ENCODE data around the gene FUZ.

The FUZ gene

DNA sequence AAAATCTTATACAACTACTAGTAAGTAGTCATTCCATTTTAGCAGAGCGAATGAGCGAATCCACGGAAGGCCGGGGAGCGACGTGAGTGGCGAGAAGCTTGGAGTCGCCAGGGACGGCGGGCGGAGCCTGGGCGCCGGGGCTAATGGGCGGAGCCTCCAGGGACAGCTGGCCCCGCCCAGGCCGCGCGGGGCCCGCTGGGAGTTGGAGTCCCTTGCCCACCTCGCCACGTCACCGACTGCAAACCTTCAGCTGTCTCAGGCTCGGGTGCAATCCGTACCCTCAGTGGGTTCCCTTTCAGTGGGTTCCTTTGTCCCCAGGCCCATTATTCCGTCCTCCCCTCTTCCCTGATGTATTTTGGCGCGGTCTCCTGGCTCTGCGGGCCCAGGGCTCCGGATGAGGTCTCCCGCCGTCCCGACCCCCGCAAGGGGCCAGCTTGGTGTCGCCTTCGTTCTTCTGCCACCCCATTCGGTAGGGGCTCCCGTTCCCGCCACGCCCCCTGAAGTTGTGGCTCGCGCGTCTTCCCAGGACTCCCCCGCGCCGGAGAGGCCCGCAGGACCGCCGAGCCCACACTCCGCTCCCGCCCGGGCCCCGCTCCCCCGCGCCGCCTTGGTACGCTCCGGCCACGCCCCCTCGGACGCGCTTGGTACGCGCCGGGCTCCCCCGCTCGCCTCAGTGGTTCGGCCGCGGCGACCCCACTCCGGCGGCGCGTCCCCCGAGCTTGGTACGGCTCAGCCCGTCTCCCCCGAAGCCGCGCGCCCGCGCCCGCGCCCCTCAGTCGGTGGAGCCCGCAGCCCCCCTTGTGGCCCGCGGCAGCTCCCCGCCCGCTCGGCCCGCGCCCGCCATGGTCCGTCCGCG is 37.6 kb upstream of the FUZ start, which contains the start of gene PTOV1:
PTOV1 (plus strand) TSS at position 673 of the 856 bp plus-strand sequence.
- DNase-seq, result peak; percentile 73

DNA sequence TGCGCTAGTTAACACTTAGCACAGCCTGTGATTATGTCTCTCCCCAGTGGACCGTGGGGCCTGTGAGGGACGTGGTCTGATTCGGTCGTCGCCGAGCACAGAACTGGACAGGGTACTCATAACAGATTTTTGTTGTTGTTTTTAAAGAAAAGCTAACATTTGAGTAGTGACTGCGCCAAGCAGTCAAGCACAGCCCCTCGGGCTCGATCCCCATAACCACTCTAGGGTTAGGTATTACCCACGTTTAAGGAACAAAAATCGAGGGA is 37.1 kb upstream of the FUZ start:
- DNase-seq, result no peak

DNA sequence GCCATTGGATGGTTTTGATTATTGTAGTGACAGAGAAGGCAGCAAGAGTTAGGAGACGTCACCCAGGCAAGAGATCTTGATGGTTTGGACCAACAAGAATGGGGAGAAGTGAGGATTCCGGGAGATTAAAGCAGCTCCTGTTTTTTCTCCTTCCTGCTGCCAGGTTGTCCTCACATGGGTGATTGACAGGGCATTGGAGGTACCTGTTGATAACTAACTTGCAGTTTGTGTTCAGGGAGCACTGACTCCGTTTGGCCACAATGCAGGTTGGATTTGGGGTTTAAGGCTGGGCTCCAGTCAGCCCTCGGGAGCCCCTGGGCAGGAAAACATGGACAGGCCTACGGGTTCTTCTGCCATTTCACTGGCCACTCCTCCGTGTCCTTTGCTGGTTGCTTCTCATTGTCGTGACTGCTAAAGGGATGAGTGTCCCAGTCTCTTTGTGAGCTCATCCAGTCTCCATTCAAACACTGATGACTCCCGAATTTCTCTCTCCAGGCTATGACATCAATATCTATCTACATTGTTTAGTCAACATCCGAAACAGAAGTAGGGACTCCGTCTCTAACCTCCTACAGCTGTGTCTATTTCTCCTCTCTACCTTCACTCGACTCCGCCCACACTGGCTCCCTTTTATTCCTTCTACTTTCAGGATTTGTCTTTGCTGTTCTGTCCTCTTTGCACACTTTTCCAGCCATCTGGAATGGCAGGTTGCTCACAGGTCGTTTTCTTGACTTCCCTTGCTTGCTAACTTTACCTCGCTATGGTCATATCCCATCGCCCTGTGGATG is 36.5 kb upstream of the FUZ start:
- DNase-seq, result no peak

DNA sequence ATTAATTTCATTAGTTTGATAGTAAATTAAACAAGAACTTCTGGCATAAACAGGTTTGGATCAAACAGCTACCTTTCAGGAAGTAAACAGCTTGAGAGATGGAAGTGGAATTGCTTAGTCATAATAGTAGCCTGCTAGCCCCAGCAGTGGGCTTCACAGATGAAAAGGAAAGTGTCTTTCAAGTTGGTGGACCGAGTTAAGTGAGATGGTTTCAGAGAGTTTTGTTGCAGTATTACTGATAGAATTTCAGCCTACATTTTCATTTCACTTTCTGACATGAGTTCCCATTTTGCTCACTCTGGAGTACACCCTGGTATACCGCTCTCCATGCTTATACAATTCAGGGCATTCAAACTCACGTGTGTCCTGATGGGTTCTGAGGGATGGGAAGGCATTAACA is 35.8 kb upstream of the FUZ start:
- no peak for DNase-seq

DNA sequence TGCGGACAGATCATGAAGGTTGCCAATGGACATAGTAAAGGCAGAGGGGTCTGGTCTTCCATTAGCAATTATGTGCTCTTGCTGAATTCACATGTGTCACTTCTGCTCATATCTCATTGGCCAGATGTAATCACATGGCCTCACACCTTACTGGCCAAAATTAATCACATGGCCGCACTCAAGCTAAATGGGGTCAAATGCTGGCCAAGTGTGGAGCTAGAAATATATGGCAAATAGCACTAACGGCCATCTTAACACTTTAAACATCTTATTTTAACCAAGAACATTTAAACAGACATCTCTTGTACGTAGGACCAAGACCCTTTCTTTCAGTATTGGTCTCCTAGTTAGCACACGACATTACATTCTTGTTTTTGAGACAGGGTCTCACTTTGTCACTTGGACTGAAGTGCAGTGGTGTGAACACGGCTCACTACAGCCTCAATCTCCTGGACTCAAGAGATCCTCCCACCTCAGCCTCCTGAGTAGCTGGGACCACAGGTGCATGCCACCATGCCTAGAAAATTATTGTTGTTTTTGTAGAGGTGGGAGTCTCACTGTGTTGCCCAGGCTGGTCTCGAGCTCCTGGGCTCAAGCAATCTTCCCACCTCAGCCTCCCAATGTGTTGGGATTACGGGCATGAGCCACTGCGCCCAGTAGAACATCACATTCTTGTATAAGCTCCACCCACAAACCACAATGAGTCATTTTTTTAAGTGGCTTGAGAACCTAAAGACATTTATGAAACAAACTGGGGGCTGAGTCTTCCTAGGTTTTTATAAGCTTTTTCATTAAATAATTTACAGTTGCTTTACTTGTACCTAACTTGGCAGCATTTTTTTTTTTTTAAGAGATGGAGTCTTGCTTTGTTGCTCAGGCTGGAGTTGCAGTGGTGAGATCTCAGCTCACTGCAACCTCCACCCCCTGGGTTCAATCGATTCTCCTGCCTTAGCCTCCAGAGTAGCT is 34.9 kb upstream of the FUZ start:
- DNase-seq, result no peak

DNA sequence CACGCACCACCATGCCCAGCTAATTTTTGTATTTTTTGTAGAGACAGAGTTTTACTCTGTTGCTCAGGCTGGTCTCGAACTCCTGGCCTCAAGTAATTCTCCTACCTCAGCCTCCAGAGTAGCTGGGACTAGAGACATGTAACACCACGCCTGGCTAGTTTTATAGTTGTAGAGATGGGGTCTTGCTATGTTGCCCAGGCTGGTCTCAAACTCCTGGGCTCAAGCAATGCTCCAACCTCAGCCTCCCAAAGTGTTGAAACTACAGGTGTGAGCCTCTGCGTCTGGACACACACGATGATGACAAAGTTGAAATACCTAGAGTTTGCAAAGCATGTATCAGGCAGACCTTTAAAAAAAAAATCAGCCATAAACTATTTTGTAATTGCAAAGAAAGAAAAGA is 33.3 kb upstream of the FUZ start:
- no peak for DNase-seq

DNA sequence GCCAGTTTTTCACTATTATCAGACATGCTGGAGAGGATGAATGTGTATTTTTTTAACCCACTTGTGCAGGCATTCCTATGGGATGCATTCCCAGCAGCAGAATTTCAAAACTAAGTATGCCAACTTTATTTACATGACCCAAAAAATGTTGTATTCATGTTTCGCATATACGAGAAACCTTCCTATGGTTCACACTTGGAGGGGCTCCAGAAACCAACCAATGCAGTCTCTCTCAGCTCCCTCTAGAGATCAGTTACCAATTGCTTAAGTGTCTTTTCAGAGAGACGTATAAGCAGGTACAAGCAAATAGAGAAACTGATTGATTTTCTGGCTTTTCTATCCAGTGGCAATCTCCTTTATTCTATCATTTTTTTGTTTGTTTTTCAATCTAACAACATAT is 32.3 kb upstream of the FUZ start:
- DNase-seq, result no peak

DNA sequence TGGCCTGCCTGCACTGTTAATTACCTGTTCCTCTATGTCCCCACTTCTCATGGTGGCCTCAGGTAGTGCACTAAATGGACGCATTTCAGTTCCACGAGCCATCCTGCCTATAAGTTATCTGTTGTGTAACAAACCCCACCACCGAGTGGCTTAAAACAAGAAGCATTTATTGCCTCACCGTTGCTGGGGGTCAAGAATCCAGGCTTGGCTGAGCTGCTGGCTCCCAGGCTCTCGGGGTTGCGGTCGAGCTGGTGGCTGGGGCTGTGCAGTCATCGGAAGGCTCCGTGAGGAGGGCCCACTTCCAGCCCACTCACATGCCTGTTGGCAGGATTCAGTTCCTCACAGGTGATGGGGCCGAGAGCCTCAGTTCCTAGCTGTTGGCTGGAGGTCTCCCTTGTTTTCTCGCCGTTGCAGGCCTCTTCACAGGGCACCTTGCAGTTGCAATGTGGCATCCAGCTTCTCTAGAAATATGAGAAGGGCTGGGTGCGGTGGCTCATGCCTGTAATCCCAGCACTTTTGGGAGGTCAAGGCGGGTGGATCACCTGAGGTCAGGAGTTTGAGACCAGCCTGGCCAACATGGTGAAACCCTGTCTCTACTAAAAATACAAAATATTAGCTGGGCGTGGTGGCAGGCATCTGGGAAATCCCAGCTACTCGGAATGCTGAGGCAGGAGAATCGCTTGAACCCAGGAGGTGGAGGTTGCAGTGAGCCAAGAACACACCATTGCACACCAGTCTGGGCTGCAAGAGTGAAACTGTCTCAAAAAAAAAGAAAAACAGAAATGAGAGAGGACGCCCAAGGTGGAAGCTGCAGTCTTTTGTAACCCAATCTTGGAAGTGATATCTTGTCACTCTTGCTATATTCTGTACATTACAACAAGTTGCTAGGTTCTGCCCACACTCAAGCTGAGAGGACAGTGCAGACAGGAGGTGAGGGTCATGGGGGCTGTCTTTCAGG is 31.3 kb upstream of the FUZ start:
- DNase-seq, result no peak

DNA sequence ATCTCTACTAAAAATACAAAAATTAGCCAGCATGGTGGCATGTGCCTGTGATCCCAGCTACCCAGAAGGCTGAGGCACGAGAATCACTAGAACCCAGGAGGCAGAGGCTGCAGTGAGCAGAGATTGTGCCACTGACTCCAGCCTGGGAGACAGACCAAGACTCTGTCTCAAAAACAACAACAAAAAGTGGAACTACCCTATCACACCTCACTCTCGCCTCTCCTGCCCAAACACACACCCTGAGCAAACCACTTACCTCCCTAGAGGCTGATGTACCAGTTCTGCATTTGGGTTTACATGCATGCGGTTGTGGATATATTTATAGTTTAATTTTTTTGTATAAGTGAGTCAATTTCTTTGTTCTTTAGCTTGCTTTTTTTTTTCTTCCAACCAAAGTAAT is 30.2 kb upstream of the FUZ start:
- DNase-seq, result no peak

DNA sequence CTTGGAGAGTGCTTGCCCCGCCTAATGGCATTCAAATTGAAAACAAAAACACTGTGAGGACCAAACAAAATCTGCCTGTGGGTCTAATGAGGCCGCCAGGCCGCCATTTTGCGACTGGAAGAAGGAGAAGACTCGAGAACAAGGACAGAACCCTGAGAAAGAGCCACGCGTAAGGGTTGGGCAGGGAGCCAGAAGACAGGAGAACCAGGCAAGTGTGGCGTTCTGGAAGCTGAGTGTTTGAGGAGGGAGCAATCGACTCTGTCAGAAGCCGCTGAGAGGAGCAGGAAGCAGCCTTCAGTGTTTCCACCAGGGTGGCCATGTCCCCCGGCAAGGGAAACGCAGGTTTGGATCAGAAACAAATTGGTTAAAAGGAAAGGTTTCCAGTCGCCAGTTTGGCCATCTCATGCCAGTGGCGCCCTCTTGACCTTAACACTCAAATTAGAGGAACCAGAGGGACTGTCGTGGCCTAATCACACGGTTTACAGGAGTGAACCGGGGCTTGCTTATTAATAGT is 27.7 kb upstream of the FUZ start:
- no peak for DNase-seq

DNA sequence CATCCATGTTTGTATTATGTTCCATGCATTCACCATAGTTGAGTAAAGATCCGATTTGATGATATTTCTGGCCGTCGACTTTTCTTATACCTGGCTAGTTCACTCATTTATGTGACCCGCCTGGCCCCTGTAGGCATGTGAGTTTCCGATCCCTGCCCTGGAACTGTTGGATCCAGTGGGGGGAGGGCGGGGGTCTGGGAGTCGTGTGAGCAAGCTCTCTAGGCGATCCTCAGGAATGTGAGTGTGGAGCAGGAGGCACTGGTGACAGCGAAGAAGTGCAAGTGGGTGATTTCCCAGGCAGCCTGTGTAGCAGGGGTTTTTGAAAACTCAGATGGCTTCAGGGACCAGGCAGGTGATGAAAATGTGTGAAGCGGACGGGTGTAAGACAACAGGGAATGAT is 27.2 kb upstream of the FUZ start:
- no peak for DNase-seq

DNA sequence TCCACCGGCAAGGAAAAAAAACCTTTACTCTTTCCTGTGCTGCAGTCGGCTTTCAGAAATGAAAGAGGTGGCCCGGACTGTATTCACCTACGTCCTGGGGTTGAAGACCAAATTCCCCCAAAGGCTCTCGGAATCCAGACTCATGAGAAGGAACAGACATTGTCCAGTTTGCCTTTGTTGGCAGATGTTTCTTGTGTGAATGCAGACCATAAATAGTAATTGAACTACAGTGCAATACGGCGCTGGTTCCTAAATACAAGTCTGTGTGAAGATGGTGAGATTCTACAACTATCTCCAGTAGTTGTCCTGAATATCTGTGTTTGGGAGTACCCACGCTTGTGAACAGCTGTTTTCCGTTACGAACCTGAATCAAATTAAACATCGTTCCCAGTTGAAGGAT is 26.6 kb upstream of the FUZ start:
- no peak for DNase-seq

DNA sequence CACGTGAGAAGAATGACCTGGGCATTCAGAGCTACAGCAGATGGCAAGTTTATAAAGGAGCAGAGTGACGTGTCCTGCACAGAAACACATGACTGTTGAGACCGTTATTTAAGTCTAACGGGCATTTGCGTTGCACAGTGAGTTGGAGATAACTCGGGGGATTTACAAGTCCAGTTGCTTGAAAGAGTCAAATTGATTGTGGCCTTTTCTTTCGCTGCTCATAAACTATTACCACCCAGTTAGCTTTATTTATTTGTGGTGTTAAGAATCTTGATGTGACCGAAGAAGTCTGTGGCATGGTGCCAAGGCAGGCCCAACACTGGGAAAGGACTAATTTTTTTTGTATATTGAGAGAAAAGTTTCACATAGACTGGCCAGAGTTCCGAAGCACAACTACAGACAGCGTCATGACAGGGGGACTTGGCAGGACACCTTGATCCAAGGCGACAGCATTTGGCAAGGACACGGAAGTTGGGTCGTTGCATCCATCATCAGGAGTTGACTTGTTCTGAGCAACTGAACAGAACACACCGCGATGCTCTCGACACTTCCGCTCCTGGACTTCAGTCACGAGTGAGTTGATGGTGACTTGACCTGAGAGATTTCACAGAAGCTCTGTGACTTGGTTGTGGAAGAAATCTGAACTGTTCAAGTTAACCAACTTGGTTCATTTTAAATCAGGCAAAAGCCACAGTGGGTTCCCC is 25.9 kb upstream of the FUZ start:
- no peak for DNase-seq

DNA sequence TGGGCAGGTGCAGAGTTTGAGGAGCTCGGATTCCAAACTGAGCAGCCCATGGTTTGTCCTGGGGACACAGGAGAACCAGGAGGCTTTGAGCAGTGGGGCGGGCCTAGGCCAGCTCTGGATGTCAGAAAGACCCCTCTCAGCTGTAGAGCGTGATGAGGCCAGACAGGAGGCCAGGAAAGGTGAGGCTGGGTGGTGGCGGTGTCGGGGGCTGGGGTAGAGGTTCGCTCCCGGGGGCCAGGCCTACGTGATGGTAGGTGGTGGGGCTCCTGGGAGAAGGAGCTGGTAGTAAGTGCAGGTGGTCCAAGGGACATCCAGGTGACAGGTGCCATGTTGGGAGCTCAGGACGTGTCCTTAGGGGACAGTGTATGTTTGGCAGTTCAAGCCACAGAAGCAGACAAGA is 24.3 kb upstream of the FUZ start:
- DNase-seq, result no peak

DNA sequence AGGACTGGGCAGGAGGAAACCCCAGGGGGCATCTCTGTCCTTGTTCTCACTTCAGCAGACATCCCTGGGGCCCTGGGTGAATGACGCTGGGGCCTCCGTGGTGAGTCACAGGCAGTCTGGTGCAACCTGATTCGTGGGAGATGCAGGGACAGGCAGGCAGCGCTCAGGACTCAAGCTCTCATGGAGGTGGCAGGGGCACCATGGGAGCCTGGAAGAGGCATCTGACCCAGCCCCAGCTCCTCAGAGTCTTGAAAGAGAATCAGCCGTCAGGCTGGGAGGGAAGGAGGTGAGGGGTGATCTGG is 23.9 kb upstream of the FUZ start:
- no peak for DNase-seq

DNA sequence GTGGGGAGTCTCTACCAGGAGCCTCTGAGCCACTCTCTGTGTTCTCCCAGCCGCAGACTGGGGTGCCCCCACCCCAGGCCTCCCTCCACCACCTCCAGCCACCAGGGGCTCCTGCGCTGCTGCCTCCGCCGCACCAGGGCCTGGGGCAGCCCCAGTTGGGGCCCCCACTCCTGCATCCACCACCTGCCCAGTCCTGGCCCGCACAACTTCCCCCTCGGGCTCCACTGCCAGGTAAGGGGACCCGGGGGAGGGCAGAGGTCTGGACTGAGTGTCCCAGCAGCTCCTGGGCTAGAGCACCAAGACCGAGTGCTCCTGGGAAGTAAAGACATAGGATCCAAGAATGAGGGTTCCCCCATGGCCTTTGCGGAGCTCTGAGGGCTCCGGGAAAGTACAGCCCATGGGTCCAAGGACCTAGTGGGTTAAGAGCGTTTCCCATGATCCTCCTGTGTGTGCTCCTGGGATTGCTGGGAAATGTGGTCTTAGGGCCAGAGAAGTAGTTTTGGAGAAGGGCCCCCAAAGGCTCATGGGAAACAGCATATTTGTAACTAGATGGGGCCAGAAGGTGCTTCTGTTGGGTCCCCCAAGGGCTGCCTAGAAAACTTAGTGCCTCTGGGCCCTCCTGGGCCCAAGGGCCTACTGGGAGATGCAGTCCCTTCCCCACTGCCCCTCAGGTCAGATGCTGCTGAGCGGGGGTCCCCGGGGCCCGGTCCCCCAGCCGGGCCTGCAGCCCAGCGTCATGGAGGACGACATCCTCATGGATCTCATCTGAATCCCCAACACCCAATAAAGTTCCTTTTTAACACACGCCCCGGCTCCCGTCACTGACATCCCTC is 23.3 kb upstream of the FUZ start:
- DNase-seq, result no peak

DNA sequence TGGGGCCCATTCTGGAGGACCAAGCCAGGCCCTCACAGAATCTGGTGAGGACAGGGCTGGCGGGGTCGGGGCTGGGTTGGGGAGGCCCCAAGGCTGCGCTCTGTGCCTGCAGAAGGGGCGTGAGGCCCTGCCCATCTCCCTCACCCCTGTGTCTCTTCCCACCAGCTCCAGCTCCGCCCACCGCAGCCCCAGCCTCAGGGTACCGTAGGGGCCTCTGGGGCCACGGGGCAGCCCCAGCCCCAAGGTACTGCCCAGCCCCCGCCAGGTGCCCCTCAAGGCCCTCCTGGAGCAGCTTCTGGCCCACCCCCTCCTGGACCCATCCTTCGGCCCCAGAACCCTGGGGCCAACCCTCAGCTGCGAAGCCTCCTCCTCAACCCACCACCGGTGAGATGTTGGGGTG is 22.5 kb upstream of the FUZ start:
- DNase-seq, result no peak

DNA sequence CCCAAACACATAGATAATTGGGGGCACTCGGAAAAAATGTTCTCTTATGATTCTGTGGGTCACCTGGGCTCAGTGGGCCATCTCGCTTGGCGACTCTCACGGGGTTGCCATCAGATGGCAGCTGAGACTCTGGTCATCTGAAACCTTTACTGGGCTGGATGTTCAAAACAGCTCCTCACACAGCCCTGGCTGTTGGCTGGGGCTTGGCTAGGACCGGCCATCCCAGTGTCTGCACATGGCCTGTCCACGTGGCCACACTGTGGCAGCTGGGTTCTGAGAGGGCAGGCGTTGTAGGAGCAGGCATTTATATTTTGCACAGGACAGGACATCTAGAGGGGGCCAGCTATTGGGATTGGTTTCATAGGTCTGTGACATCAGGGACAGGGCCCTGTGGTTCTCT is 20.5 kb upstream of the FUZ start:
- DNase-seq, result no peak

DNA sequence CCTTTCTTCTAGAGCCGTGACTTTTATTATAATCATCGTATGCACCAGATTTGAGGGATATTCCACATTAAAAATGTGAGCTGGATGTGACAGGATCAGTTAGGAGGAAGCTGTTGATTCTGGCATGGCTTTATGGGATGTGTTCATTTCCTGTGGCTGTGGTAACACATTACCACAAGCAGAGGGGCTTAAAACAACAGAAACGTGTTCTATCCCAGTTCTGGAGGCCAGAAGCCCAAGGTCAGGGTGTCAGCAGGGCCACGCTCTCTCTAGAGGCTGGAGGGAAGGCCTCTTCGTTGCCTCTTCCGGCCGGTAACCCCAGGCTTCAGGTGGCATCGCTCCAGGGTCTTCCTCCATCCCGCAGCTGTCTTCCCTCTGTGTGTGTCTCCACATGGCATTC is 19.5 kb upstream of the FUZ start:
- DNase-seq, result no peak

DNA sequence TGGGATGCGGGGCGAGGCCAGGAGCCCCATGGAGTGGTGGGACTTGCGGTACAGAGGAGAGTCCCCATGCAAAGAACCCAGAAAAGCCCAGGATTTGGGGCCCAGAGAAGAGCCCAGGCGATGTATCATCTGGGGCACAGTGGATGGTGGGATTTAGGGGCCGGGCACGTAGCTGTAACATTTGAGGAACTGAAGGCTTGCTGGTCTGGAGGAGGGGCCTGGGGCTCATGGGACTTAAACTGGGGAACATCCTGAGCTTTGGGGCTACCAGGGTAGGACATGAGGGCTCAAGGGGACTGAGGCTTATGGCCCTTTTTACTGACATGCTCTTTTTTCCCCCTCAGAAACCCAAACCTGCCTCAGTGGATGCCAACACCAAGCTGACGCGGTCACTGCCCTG is 18.5 kb upstream of the FUZ start:
- DNase-seq, result no peak

DNA sequence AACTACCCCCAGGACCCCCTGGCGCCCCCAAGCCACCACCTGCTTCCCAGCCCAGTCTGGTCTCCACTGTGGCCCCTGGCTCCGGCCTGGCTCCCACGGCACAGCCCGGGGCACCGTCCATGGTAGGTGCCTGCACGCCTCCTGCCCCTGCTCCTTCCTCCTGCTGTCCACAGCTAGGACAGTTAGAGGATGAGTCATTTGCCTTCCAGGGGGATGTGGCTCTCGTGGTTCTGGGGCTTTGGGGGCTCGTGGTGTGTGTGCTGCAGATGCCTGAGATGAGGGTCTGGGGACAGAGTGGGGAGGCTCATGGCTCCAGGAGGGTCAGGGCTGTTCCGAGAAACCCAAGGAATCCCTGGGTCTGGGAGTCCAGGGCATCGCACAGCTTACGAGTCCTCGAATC is 17.7 kb upstream of the FUZ start:
- DNase-seq, result no peak

All from NCI-H2107 (cell line).